ENCODE results near the gene IL24.

DNA sequence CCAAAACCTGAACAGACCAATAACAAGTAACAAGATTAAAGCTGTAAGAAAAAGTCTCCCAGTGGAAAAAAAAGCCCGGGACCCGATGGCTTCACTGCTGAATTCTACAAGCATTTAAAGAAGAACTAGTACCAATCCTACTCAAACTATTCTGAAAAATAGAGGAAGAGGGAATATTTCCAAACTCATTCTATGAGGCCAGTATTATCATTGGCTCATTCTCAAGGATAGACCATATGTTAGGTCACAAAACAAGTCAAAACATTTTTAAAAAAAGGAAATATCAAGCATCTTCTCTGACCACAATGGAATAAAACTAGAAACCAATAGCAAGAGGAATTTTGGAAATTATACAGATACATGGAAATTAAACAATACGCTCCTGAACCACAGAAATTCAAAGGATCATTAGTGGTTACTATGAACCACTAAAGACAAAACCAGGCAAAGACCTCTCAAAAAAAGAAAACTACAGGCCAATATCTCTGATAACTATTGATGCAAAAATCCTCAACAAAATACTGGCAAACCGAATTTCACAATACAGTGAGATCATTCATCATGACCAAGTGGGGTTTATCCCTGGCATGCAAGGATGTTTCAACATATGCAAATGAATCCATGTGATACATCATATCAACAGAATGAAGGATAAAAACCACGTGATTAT is 45.8 kb upstream of the IL24 start:
- TF ChIP-seq, protein P1, sequence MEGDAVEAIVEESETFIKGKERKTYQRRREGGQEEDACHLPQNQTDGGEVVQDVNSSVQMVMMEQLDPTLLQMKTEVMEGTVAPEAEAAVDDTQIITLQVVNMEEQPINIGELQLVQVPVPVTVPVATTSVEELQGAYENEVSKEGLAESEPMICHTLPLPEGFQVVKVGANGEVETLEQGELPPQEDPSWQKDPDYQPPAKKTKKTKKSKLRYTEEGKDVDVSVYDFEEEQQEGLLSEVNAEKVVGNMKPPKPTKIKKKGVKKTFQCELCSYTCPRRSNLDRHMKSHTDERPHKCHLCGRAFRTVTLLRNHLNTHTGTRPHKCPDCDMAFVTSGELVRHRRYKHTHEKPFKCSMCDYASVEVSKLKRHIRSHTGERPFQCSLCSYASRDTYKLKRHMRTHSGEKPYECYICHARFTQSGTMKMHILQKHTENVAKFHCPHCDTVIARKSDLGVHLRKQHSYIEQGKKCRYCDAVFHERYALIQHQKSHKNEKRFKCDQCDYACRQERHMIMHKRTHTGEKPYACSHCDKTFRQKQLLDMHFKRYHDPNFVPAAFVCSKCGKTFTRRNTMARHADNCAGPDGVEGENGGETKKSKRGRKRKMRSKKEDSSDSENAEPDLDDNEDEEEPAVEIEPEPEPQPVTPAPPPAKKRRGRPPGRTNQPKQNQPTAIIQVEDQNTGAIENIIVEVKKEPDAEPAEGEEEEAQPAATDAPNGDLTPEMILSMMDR (IDR thresholded peaks at IDR 0.05; ENCODE audit: low read depth, low read length, poor library complexity, severe bottlenecking), result no peak
- no peak for TF ChIP-seq EZH2phosphoT487 (IDR thresholded peaks at IDR 0.05; ENCODE audit: borderline replicate concordance, low read length)

All from DOHH2 (cell line).